Trophoblast cell (in vitro differentiated cells and primary cell): ENCODE results near the gene MYO10.
A peak's percentile ranks its signal among the peaks of the same experiment; 100 is the strongest.

Experiments used
- DNase-seq, 2 donors: peaks; one replicate each; pipeline ENCODE4 v3.0.0-alpha.2; 2016
- H2AFZ ChIP-seq: 2 replicates; pipeline ENCODE4 v1.6.1; 2013; ENCODE audit warnings: low read length, moderate library complexity, mild to moderate bottlenecking; ENCODE audit not compliant: insufficient read depth, poor library complexity
- H2AK5ac ChIP-seq: 2 replicates; pipeline ENCODE4 v1.6.1; 2013; ENCODE audit warnings: mild to moderate bottlenecking, low read length
- H2BK120ac ChIP-seq: 2 replicates; pipeline ENCODE4 v1.6.1; 2013; ENCODE audit warnings: low read length, mild to moderate bottlenecking, moderate library complexity; ENCODE audit not compliant: insufficient read depth, poor library complexity
- H2BK12ac ChIP-seq: 2 replicates; pipeline ENCODE4 v1.6.1; 2013; ENCODE audit warnings: mild to moderate bottlenecking, low read length, moderate library complexity
- H2BK5ac ChIP-seq: 2 replicates; pipeline ENCODE4 v1.6.1; 2013; ENCODE audit warnings: low read length, low read depth, moderate library complexity, mild to moderate bottlenecking; ENCODE audit not compliant: poor library complexity
- H3K14ac ChIP-seq: 2 replicates; pipeline ENCODE4 v1.6.1; 2013; ENCODE audit warnings: mild to moderate bottlenecking, low read length
- H3K18ac ChIP-seq: 2 replicates; pipeline ENCODE4 v1.6.1; 2013; ENCODE audit warnings: mild to moderate bottlenecking, low read length
- H3K23ac ChIP-seq: 2 replicates; pipeline ENCODE4 v1.6.1; 2013; ENCODE audit warnings: low read length
- H3K27ac ChIP-seq: 2 replicates; pipeline ENCODE4 v1.5.1; 2013; ENCODE audit warnings: low read depth, mild to moderate bottlenecking, inconsistent platforms, low read length, moderate library complexity
- H3K27me3 ChIP-seq: 2 replicates; pipeline ENCODE4 v1.6.1; 2013; ENCODE audit warnings: inconsistent platforms, mild to moderate bottlenecking, low read length, moderate library complexity; ENCODE audit not compliant: insufficient read depth
- H3K36me3 ChIP-seq, 2 experiments: 1 replicate in 1 of 2; 2 replicates in 1 of 2; pipeline ENCODE4 v1.6.1; 2013; ENCODE audit warnings: low read length in 2 of 2, mild to moderate bottlenecking in 2 of 2, moderate library complexity in 1 of 2; ENCODE audit not compliant: insufficient read depth in 2 of 2, control insufficient read depth in 1 of 2
- H3K4ac ChIP-seq: 2 replicates; pipeline ENCODE4 v1.6.1; 2013; ENCODE audit warnings: low read depth, mild to moderate bottlenecking, low read length, moderate library complexity
- H3K4me1 ChIP-seq, 2 experiments: 1 replicate in 1 of 2; 2 replicates in 1 of 2; pipeline ENCODE4 v1.6.1; 2013; ENCODE audit warnings: low read length in 2 of 2, mild to moderate bottlenecking in 2 of 2, moderate library complexity in 1 of 2; ENCODE audit not compliant: insufficient read depth in 2 of 2, control insufficient read depth in 1 of 2
- H3K4me2 ChIP-seq: 2 replicates; pipeline ENCODE4 v1.6.1; 2013; ENCODE audit warnings: inconsistent platforms, mild to moderate bottlenecking, low read length, moderate library complexity
- H3K4me3 ChIP-seq: 2 replicates; pipeline ENCODE4 v1.5.1; 2013; ENCODE audit warnings: mild to moderate bottlenecking, low read depth, low read length, inconsistent platforms
- H3K79me1 ChIP-seq: one replicate; pipeline ENCODE4 v1.6.1; 2013; ENCODE audit warnings: low read length
- H3K79me2 ChIP-seq: 2 replicates; pipeline ENCODE4 v1.6.1; 2013; ENCODE audit warnings: low read length, mild to moderate bottlenecking; ENCODE audit not compliant: control insufficient read depth, insufficient read depth, poor library complexity
- H3K9ac ChIP-seq: 2 replicates; pipeline ENCODE4 v1.6.1; 2013; ENCODE audit warnings: mild to moderate bottlenecking, low read length
- H3K9me3 ChIP-seq: 2 replicates; pipeline ENCODE4 v1.6.1; 2013; ENCODE audit warnings: low read depth, mild to moderate bottlenecking, control low read depth, inconsistent platforms, low read length; ENCODE audit not compliant: insufficient read depth
- H4K12ac ChIP-seq: 2 replicates; pipeline ENCODE4 v1.6.1; 2013; ENCODE audit warnings: low read depth, mild to moderate bottlenecking, low read length, moderate library complexity
- H4K8ac ChIP-seq: 2 replicates; pipeline ENCODE4 v1.6.1; 2013; ENCODE audit warnings: low read depth, mild to moderate bottlenecking, low read length, moderate library complexity
- H4K91ac ChIP-seq: one replicate; pipeline ENCODE4 v1.6.1; 2013; ENCODE audit warnings: low read depth, mild to moderate bottlenecking, low read length, moderate library complexity
- WGBS: extraction: QIAGEN DNeasy Blood & Tissue Kit; methylation state at CpG from one replicate; pipeline ENCODE4 v1.1.7; 2013; ENCODE audit warnings: missing lambda C conversion rate; ENCODE audit not compliant: insufficient read length, insufficient coverage; ENCODE audit errors: extremely low coverage; 5-methylcytosine and 5-hydroxymethylcytosine counted together

MYO10 gene

DNA sequence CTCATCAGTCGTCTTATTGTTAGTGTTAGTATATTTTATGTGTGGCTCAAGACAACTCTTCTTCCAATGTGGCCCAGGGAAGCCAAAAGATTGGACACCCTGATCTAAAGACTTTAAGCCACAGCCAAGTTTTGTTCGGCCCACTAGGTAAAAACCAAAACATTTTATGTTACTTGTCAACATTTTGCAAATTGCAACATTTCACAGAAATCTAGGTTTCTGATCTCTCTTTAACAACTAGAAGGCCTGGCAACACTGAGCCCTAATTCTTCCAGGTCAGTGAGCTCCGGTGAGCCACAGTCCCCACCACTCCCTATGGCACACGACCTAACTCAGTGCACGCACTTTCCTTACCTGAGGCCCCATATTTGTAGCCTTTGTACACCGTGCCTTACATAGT lies 24.0 kb downstream of the MYO10 start:
- H3K79me2 ChIP-seq = peaks cover 2% of the 10 kb centered on the region
- H3K4ac ChIP-seq = peak overlapping the region; percentile 14
- no peak overlapping the region for H3K9ac ChIP-seq
- no peak overlapping the region for H2AFZ ChIP-seq
- H2BK12ac ChIP-seq = no peak overlapping the region
- H4K91ac ChIP-seq = no peak overlapping the region
- no peak overlapping the region for H3K4me2 ChIP-seq
- no peak overlapping the region for H4K12ac ChIP-seq
- no peak overlapping the region for H3K4me3 ChIP-seq
- H3K14ac ChIP-seq = no peak overlapping the region
- H3K27ac ChIP-seq = no peak overlapping the region
- peaks cover 1% of the 10 kb centered on the region for H3K9me3 ChIP-seq
- WGBS = no CpG with 5 or more reads among the region's 6 CpGs
- no peak overlapping the region for H2BK120ac ChIP-seq
- DNase-seq = peak in 1 of 2 donors; percentile 51
- H2BK5ac ChIP-seq = no peak overlapping the region
- H3K23ac ChIP-seq = no peak overlapping the region
- no peaks in the 10 kb centered on the region for H3K4me1 ChIP-seq
- no peak overlapping the region for H3K18ac ChIP-seq
- H3K27me3 ChIP-seq = no peaks in the 10 kb centered on the region
- H2AK5ac ChIP-seq = no peak overlapping the region
- H3K79me1 ChIP-seq = no peaks in the 10 kb centered on the region
- no peak overlapping the region for H4K8ac ChIP-seq
- H3K36me3 ChIP-seq = no peaks in the 10 kb centered on the region

DNA sequence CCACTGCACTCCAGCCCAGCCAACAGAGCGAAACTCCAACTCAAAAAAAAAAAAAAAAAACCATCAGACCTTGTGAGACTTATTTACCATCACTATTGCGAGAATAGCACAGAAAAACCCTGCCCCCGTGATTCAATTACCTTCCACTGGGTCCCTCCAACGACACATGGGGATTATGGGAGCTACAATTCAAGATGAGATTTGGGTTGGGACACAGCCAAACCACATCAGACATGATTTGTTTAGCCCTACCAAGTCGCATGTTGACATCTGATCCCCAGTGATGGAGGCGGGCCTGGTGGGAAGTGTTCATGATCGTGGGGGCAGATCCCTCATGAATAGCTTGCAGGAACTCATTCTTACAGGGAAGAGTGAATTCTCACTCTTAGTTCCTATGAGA lies 26.6 kb downstream of the MYO10 start:
- Histone ChIP-seq H3K4me1 (peaks cover 6 to 8% of the 10 kb centered on the region in 2 experiments), H4K12ac (no peak overlapping the region), H2BK12ac (no peak overlapping the region), H3K4me3 (no peak overlapping the region), H3K79me2 (peaks cover 4% of the 10 kb centered on the region), H3K4ac (no peak overlapping the region), H3K23ac (no peak overlapping the region), H3K36me3 (no peaks in the 10 kb centered on the region), H2AK5ac (no peak overlapping the region), H4K91ac (no peak overlapping the region), H2AFZ (no peak overlapping the region), H3K14ac (no peak overlapping the region), H3K9ac (no peak overlapping the region), H3K18ac (no peak overlapping the region), H3K9me3 (no peaks in the 10 kb centered on the region), H3K4me2 (no peak overlapping the region), H2BK120ac (no peak overlapping the region), H3K27me3 (no peaks in the 10 kb centered on the region), H3K79me1 (peaks cover 2% of the 10 kb centered on the region), H2BK5ac (no peak overlapping the region), H4K8ac (no peak overlapping the region), H3K27ac (no peak overlapping the region)
- no peak for DNase-seq
- no CpG with 5 or more reads among the region's 7 CpGs for WGBS

DNA sequence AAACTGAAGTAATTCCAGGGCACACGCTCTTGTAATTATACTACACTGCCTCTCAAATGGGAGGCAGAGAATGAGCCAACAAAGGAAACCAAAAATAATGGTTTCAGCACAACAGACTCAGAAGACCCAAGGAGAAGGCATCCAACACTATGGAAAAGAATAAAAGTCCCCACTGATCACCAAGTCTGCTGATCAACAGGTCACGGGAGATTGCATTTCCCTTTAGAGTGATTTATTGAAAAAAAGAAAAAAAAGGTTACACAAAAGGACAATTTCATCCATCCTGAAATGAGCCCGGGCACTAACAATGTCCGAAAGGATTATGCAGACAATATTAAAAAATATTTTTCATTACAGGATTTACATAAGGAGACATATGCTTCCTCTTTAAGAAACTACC lies 28.8 kb downstream of the MYO10 start:
- H3K4me1 ChIP-seq = peaks cover 11 to 15% of the 10 kb centered on the region in 2 experiments
- H2AFZ ChIP-seq = no peak overlapping the region
- no peak overlapping the region for H2AK5ac ChIP-seq
- H4K8ac ChIP-seq = no peak overlapping the region
- no peak overlapping the region for H2BK120ac ChIP-seq
- no peak overlapping the region for H3K9ac ChIP-seq
- WGBS = no CpG with 5 or more reads among the region's 4 CpGs
- H3K79me1 ChIP-seq = peaks cover 2% of the 10 kb centered on the region
- H2BK5ac ChIP-seq = no peak overlapping the region
- no peak overlapping the region for H2BK12ac ChIP-seq
- DNase-seq = no peak
- H3K9me3 ChIP-seq = no peaks in the 10 kb centered on the region
- no peak overlapping the region for H4K91ac ChIP-seq
- H3K4ac ChIP-seq = no peak overlapping the region
- no peak overlapping the region for H3K4me3 ChIP-seq
- no peak overlapping the region for H3K18ac ChIP-seq
- peaks cover 7% of the 10 kb centered on the region for H3K79me2 ChIP-seq
- no peak overlapping the region for H3K27ac ChIP-seq
- no peak overlapping the region for H3K4me2 ChIP-seq
- no peak overlapping the region for H4K12ac ChIP-seq
- no peaks in the 10 kb centered on the region for H3K27me3 ChIP-seq
- no peaks in the 10 kb centered on the region for H3K36me3 ChIP-seq
- H3K23ac ChIP-seq = no peak overlapping the region
- no peak overlapping the region for H3K14ac ChIP-seq

DNA sequence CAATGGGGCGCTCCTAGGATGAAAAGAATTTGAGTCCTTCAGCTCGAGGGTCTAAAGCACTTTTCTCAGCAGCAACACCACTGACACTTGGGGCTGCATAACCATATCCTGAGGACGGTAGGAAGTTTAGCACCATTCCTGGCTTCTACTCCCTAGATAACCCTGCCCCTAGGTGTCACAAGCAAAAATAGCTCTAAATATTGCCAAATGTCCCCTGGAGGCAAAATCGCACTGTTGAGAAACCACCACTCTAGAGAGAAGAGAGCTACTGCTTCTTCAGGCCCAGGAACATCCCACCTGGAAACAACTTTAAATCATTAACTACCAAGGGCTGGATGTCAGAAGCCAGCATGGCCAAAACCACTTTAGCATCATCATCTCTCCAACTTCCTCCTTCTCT lies 29.8 kb downstream of the MYO10 start:
- Histone ChIP-seq H2BK12ac (no peak overlapping the region), H2BK120ac (no peak overlapping the region), H3K4me3 (no peak overlapping the region), H3K18ac (no peak overlapping the region), H3K23ac (no peak overlapping the region), H4K8ac (no peak overlapping the region), H3K9me3 (no peaks in the 10 kb centered on the region), H3K9ac (no peak overlapping the region), H3K27ac (peak overlapping the region; percentile 5), H3K79me1 (peaks cover 2% of the 10 kb centered on the region), H2AK5ac (no peak overlapping the region), H3K79me2 (peaks cover 5% of the 10 kb centered on the region), H3K4ac (no peak overlapping the region), H3K4me1 (peaks cover 11 to 15% of the 10 kb centered on the region in 2 experiments), H2AFZ (peak overlapping the region; percentile 39), H4K91ac (no peak overlapping the region), H3K14ac (no peak overlapping the region), H3K4me2 (no peak overlapping the region), H3K27me3 (no peaks in the 10 kb centered on the region), H2BK5ac (no peak overlapping the region), H4K12ac (no peak overlapping the region), H3K36me3 (no peaks in the 10 kb centered on the region)
- peak; percentile 97 to 100 for DNase-seq
- no CpG with 5 or more reads among the region's 4 CpGs for WGBS
